Retinal pigment epithelial cell (primary cell): Measurements from ENCODE around the gene ETFA.

Source experiments
- DNase-seq: peaks from one replicate; pipeline ENCODE4 v3.0.0-alpha.2; 2010; ENCODE audit warnings: low read depth
- H3K4me3 ChIP-seq: 2 replicates; pipeline ENCODE4 v1.5.1; 2011; ENCODE audit warnings: mild to moderate bottlenecking, low read length, control low read depth, moderate library complexity
- TF ChIP-seq, protein P1 (sequence below): conservative IDR thresholded peaks from 2 replicates; pipeline ENCODE4 v1.5.1; 2011; ENCODE audit warnings: low read depth, low read length, control low read depth, inconsistent platforms

ETFA gene

DNA sequence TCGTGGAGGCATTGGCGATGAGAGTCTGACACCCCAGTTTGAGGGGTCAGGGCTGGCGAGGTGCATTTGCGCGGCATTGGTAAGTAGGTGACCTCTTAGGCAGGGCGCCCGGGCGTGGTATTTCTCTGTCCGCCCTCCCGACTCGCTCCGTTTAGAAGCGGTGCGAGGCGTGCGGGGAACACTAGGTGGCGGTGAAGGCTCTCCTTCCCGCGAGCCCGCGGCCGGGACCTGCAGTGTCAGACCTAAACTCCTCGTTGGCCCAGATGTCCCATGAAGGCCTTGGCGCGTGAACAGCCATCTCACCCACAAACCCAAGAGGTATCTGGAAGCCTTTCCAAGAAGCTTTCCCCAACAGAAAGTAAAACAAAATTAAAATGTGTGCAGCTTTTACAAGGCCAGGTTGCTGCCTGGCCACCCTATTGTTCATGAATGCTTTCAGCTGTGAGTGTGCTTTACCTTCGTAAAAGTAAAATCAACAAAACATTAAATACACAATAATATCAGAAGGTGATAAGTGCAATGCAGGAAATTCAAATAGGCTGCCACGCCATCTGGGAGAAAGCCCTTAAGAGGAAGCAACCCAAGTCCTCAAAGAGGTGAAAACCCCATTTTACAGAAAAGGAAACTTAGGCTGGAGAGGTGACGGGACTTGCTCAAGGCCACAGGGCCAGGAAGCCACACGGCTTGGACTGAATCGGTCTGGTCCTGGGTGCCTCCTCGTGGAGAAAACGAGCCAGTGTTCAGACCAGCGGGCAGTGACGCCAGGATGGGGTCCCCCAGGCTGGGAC, 120.3 kb downstream of the ETFA start:
- H3K4me3 ChIP-seq: no peak overlapping the region
- no peak for DNase-seq
- TF ChIP-seq, protein P1, sequence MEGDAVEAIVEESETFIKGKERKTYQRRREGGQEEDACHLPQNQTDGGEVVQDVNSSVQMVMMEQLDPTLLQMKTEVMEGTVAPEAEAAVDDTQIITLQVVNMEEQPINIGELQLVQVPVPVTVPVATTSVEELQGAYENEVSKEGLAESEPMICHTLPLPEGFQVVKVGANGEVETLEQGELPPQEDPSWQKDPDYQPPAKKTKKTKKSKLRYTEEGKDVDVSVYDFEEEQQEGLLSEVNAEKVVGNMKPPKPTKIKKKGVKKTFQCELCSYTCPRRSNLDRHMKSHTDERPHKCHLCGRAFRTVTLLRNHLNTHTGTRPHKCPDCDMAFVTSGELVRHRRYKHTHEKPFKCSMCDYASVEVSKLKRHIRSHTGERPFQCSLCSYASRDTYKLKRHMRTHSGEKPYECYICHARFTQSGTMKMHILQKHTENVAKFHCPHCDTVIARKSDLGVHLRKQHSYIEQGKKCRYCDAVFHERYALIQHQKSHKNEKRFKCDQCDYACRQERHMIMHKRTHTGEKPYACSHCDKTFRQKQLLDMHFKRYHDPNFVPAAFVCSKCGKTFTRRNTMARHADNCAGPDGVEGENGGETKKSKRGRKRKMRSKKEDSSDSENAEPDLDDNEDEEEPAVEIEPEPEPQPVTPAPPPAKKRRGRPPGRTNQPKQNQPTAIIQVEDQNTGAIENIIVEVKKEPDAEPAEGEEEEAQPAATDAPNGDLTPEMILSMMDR: peak; percentile 87

DNA sequence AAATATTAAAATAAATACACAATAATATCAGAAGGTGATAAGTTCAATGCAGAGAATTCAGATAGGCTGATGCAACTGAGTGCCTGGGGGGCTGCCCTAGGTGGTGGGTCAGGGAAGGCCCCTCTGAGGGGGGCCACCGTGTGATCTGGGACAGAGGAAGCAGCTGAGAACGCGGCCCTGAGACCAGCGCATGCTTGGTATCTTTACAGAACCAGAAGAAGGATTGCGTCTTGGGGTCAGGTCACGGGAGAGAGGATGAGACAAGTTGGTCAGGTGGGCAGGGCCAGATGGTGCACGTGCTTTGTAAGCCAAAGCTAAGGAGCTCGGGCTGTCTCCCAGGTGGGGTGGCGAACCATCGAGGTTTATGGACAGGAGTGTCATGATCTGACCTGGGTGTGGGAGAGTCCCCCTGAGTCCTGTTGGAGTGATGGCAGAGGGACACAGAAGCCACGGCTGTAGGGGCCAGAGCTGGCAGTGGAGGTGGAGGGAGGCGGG, 121.2 kb downstream of the ETFA start:
- no peak overlapping the region for H3K4me3 ChIP-seq
- DNase-seq: no peak
- TF ChIP-seq, protein P1: no peak

DNA sequence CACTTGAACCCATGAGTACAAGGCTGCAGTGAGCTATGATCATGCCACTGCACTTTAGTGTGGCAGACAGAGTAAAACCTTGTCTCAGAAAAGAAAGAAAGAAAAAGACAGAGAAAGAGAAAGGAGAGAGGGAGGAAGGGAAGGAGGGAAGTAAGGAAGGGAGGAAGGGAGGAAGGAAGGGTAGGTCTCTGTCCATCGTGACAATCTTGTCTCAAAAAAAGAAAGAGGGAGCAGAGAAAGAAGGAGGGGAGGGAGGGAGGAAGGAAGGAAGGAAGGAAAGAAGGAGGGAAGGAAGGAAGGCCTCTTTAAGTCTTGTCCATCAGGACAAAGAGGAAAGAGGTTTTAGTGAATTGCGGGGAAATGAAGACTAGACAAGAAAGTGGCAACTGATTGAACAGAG, 122.2 kb downstream of the ETFA start:
- DNase-seq: no peak
- TF ChIP-seq, protein P1: no peak
- H3K4me3 ChIP-seq: no peak overlapping the region

DNA sequence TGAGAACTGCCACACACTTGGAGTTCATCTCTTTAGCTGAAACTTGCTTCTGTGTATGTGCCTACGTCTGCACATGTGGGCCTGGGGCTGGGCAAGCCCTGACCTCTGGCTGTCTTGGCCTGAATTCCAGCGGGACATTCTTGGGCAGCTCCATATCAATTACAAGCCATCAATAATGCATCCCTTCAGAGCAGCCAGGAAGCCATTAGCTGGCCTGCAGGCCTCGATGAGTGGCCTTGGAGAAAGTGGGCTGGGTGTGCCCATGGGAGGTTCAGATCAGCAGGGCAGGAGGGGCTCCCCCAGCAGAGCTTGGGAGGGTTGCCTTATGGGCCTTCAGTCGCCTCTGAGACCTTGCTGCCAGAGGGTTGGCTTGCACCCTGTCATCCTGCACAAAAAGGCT, 124.1 kb downstream of the ETFA start:
- H3K4me3 ChIP-seq: no peak overlapping the region
- no peak for DNase-seq
- TF ChIP-seq, protein P1: no peak

DNA sequence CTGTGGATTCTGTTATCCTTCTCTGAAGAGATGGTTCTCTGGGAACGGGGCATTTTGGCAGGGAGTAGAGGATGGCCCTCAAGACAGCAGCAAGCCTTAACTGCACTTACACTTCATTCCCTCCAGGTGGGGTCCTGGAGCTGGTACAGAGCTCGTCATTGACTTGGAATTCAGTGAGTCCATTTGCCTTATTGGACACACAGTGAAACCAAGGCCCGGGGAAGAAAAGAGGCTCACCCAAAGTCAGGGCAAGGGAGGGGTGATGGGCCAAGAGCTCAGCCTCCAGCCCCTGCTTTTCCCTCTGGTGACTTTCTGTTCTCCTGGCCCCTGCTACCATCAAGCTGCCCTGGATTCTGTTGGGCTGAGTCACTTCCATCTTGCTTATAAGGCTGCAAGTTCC, 125.6 kb downstream of the ETFA start:
- TF ChIP-seq, protein P1: peak; percentile 69
- DNase-seq: no peak
- no peak overlapping the region for H3K4me3 ChIP-seq

DNA sequence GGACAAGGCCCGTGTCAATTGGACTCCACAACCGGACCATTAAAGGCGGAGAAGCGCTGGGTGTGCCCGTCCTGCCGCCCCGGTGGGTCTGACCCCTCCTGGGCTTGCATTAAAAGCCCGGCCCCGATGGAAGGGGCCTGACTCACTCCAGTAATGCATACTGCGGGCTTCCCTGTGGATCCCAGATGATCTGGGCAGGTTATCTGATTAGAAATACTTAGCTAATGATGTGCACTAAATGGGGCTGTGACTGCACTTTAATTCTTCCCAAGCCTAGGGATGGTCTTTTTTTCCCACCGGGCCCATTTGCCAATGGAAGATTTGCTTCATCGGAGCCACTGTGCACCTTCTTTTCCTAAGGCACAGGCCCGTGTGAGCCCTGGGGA, 126.6 kb downstream of the ETFA start:
- DNase-seq: no peak
- TF ChIP-seq, protein P1: no peak
- H3K4me3 ChIP-seq: no peak overlapping the region
